Stimulated activated CD4-positive, alpha-beta T cell treated with anti-CD3 and anti-CD28 coated beads, Interleukin-1b, Interleukin-23, amount 100 ng/mL, for 1 hour (primary cell): Measurements from ENCODE around the gene ANKRD61.
"Not testable (repeated sequence)": the region's sequence is repeated elsewhere in the genome, so short reads cannot be mapped to it uniquely, and the experiment has no call there.

Experiments
- DNase-seq, 2 donors: peaks; one replicate each; pipeline ENCODE4 v3.0.0-alpha.2; 2020; ENCODE audit warnings: low read depth in 2 of 2

Gene ANKRD61

DNA sequence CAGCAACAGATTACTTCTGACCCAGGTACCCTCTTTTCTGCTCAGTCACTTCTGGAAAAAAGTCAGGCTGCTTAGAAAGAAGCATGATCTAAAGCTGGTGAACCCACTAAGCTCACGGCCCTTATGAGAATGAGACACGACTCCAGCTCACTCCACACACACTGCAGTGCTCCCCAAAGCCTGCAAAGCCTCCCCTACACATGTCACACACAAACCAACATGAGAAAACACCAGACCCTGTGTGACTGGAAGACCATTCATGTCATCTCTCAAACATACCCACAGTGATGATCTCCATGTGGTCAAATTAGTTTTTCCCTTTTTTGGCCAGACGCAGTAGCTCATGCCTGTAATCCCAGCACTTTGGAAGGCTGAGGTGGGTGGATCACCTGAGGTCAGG lies 391 bp downstream of the ANKRD61 start:
- DNase-seq, result no peak

DNA sequence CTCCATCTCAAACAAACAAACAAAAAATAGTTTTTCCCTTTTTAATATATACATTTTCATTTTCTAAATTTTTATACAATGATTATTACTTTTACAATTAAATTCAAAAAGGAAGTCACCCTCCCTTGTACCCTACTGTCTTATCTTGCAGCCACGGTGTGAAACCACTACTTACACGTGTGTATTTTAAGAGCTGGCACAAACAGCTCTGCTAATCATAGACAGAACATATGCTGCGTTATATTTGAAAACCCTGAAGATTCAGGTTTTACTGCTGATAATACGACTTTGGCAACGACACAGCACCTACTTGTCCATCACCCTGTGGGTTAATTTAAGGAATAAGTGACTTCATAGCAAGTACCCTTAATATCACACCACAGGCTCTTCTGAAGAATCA lies 991 bp downstream of the ANKRD61 start:
- no peak for DNase-seq

DNA sequence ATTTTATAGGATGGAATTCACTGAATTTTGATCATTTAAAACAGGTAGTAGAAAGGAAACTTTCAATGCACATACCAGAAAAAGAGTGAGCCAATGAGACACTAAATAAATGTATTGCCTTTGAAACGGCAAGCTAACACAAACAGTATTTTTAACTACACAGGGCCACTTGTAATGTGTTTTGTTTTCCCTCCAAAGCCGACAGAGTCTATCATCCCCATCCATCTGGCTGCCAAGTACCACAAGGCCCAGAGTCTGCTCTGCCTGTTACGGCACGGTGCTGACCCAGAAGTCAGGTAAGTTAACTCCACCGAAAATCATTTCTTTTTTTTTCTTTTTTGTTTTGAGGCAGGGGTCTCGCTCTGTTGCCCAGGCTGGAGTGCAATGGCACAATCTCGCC lies 1.5 kb downstream of the ANKRD61 start:
- DNase-seq, result no peak

DNA sequence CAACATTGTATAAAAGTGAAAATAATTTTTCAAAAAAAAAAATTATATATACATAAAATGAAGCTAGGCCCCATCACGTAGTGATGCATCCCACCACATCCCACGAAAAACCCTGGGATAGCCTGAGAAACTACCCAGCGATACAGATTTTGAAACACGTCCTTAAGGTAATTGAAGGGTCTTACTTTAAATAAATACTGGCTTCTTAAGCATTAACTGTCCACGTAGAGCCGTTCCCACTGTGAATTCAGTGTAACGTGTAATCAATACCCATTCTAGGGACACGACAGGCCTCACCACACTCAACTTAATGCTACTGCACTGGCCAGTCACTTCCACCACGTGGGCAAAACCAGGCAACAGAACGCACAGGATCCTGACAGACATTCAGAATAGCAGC lies 4.0 kb downstream of the ANKRD61 start:
- no peak for DNase-seq

DNA sequence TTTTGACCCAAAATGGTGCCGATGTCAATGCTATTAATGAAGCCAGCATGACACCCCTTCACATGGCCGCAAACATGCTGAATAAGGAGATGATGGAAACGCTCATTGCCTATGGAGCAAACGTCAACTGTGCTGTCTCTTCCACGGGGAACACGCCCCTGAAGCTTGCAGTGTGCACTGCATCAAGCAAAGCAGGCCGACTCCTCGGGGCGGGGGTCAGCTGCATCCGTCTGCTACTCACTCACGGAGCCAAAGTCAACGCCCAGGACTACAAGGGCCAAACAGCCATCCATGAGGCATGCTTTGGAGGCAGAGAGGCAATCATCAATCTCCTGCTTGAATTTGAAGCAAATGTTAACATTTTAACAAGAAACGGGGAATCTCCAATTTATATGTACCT lies 4.5 kb downstream of the ANKRD61 start:
- no peak for DNase-seq

DNA sequence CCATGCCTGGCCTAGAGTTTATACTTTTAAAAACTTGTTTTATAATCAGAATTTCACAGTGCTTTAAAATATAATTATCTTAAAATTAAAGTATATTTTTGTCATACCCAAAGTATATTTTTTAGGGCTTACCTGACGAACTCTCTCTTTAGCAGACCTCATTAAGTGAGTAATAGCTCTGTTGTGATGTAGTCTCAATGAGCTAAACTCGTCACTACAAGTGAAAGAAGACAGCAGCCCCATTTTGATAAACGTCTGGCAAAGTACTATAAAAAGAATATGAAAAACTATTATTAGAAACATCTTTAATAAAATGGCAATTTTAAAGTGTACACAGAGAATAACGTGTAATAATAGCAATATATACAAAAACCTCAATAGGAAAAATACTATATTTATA lies 18.6 kb downstream of the ANKRD61 start:
- no peak for DNase-seq

DNA sequence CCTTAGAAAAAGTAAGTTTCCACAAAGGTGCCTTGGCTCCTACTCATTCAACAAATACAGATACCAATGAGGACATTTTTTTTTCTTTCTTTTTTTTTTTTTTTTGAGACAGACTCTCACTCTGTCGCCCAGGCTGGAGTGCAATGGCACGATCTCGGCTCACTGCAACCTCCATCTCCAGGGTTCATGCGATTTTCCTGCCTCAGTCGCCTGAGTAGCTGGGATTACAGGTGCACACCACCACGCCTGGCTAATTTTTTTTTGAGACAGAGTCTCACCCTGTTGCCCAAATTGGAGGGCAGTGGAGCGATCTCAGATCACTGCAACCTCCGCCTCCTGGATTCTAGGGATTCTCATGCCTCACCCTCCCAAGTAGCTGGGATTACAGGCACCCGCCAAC lies 20.0 kb downstream of the ANKRD61 start:
- DNase-seq, result not testable (repeated sequence)

DNA sequence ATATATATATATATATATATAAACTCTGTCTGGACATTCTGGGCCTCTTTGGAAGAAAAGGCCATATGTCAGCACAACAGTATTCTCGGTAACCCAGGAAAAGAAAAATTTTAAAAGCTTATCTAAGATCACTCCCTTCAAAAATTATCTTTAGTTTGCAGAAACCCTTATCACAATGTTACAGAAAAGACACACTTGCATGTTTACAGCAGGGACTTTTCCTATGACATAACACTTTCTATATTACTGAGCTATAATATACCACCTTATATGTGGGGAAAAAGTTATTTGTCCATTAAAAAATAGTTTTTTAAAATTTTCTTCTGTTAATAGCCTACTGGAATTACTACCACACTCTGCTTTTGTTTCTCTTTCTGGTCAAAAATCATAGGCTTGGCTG lies 25.4 kb downstream of the ANKRD61 start:
- DNase-seq, result no peak

DNA sequence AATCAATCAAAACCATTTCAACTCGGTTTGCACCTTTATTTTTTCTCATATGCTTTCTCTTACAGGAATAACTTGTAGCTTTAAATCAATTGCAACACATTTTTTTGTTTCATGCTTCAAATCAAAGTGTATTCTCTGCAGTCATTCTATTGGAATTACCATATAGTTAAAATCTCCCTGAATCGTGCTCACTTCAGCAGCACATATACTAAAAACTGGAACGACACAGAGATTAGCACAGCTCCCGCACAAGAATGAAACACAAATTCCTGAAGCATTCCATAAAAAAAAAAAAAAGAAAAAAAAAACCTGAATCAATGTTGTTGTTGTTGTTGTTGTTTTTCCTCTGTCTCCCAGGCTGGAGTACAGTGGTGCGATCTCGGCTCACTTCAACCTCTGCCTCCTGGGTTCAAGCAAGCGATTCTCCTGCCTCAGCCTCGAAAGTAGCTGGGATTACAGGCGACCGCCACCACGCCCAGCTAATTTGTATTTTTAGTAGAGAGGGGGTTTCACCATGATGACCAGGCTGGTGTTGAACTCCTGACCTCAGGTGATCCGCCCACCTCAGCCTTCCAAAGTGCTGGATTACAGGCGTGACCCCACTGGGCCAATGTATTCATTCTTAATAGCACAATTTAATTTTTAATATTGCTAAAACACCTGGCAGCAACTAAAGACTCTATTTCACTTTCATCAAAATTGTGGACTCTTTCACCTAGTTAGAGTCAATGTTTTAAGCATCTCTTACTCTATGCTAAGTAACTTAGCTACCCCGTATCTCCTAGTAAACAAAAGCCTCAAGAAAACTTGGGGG lies 26.3 kb downstream of the ANKRD61 start:
- no peak for DNase-seq

DNA sequence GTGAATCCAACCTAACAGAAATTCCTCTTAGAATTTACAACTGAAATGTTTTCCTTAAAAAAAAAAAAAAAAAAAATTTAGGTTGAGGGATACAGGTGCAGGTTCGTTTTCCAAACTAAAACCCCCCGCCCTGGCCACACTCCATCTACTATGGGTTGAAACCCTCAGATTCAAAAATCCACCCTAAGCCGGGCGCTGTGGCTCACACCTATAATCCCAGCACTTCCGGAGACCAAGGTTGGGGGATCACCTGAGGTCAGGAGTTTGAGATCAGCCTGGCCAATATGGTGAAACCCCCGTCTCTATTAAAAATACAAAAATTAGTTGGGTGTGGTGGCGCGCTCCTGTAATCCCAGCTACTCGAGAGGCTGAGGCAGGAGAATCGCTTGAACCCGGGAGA lies 28.8 kb downstream of the ANKRD61 start:
- not testable (repeated sequence) for DNase-seq

DNA sequence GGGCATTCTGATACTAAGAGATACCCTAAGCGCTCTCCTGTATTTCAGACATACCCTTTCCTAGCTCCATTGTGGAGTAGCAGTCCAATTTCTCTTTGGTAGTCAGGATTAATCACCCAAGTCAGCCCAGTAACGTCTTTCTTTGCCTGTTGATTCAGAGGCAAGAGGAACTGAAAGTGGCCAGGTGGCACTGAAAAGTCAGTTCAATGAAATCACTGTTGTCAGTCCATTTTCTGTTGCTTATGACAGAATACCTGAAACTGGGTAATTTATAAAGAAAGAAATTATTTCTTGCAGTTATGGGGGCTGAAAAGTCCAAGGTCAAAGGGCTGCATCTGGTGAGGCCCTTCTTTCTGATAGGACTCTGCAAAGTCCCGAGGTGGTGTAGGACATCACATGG lies 40.2 kb downstream of the ANKRD61 start:
- no peak for DNase-seq

DNA sequence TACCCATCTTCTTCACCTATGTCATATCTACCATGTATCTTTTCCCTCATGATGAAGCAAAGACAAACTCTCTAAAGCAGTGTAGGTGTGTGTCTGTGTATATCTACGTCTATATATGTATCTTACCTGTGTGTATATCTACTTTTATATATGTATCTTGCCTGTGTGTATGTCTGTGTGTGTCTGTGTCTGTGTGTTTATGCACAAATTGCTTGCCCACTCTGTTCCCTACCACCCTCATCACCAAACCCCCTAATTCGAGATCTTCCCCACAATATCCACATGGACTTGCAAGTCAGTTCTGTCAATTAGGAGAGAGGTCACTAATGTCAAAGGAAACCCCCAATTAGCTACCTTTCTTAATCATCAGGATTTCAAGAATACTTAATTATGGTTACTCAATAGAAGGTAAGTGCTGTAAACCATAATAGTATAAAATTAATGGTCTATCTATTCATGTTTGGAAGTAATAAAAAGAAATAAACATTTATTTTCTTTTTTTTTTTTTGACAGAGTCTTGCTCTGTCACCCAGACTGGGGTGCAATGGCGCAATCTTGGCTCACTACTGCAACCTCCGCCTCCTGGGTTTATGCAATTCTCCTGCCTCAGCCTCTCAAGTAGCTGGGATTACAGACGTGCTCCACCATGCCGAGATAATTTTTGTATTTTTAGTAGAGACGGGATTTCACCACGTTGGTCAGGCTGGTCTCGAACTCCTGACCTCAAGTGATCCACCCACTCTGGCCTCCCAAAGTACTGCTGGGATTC lies 43.6 kb downstream of the ANKRD61 start:
- no peak for DNase-seq

DNA sequence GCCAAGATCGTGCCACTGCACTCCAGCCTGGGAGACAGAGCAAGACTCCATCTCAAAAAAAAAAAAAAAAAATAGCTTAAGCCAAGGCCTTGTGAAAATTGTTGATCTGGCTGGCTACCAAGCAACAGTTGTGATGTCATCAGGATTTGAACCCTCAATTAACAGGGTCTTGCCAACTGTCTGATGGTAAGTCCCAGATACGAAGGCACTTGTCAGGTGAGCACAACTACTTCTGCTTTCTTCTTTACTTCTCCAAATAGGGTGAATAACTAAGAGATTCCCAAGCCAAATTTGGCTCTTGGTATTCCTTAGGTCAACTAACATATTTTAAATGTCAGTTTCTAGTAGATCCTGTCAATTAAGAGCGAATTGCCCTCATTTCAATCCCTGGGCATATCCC lies 47.4 kb downstream of the ANKRD61 start:
- no peak for DNase-seq

DNA sequence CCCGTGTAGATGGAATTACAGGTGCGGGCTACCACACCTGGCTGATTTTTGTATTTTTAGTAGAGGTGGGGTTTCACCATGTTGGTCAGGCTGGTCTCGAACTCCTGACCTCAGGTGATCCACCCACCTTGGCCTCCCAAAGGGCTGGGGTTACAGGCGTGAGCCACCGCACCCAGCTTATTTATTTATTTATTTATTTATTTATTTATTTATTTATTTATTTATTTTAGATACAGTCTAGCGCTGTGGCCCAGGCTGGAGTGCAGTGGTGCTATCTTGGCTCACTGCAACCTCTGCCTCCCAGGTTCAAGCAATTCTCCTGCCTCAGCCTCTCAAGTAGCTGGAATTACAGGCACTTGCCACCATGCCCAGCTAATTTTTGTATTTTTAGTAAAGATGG lies 51.9 kb downstream of the ANKRD61 start:
- DNase-seq, result not testable (repeated sequence)
